Body of pancreas (tissue), 4 donors: ENCODE data around the gene HEXD. TPM values are rescaled to one million over a fixed set of nuclear protein-coding genes. Genes with fewer than 3 reads are reported as not detected.
A peak's percentile ranks its signal among the peaks of the same experiment; 100 is the strongest.

ENCODE experiments used
- ATAC-seq: fragments of 150-250 bp; one replicate; pipeline ENCODE4 v1.9.1; 2016
- DNase-seq, 4 donors: peaks; one replicate each; pipeline ENCODE4 v3.0.0-alpha.2; 2019
- H3K27ac ChIP-seq, 4 donors: fragments of 200-600 bp; sonication (generic); 1 replicate in 3 of 4; 2 replicates in 1 of 4; pipeline versions ENCODE4 v1.5.1 to v1.6.1; 2016 to 2019; ENCODE audit warnings: mild to moderate bottlenecking in 1 of 4, mixed read lengths in 1 of 4, moderate library complexity in 1 of 4
- H3K27me3 ChIP-seq, 2 donors: fragments of 200-600 bp; sonication (generic); one replicate each; pipeline ENCODE4 v1.6.0; 2016; ENCODE audit warnings: mild to moderate bottlenecking in 1 of 2
- H3K36me3 ChIP-seq, 2 donors: fragments of 200-600 bp; sonication (generic); replicated peaks in 1 of 2; 2 replicates each; pipeline ENCODE4 v1.5.1; 2016; ENCODE audit warnings: low read depth in 2 of 2; ENCODE audit not compliant: insufficient read depth in 1 of 2
- H3K4me1 ChIP-seq: fragments of 200-600 bp; sonication (generic); one replicate; pipeline ENCODE4 v1.6.0; 2016
- H3K4me3 ChIP-seq, 2 donors: fragments of 200-600 bp; sonication (generic); 1 replicate in 1 of 2; 2 replicates in 1 of 2; pipeline ENCODE4 v1.5.1; 2016 to 2019
- H3K9me3 ChIP-seq, 3 donors: fragments of 200-600 bp; sonication (generic); 1 replicate in 2 of 3; 2 replicates in 1 of 3; pipeline ENCODE4 v1.5.1; 2016
- POLR2A ChIP-seq, 3 donors: fragments of 450-650 bp; IDR thresholded peaks; one replicate each; pipeline ENCODE4 v1.6.1; 2016; ENCODE audit warnings: antibody characterized with exemption in 3 of 3, mild to moderate bottlenecking in 2 of 3
- WGBS, 2 donors: methylation state at CpG; one replicate each; pipeline ENCODE4 v1.1.5; 2017; 5-methylcytosine and 5-hydroxymethylcytosine counted together
- intact Hi-C: fragments of 100-400 bp; cut with DNase I; formaldehyde crosslinking; loops from one replicate; pipeline ENCODE4 v1.15.1; 2023
- total RNA-seq, 2 donors: library from RNA; depleted of rRNA; stranded (reverse); fragments of >200 nt; gene quantifications; one replicate each; pipeline ENCODE4 v1.1.0, GENCODE V29; 2016
- TF ChIP-seq, protein P1 (sequence below), 7 experiments: fragments of 450-650 bp in 4 of 7; fragments of 200-600 bp in 3 of 7; sonication (generic) in 3 of 7; IDR thresholded peaks; one replicate each; pipeline ENCODE4 v1.5.1; 2016 to 2019; ENCODE audit warnings: antibody characterized with exemption in 7 of 7

Gene HEXD
- total RNA-seq, 2 donors from 2014 or later, result 54.7 to 188 TPM

DNA sequence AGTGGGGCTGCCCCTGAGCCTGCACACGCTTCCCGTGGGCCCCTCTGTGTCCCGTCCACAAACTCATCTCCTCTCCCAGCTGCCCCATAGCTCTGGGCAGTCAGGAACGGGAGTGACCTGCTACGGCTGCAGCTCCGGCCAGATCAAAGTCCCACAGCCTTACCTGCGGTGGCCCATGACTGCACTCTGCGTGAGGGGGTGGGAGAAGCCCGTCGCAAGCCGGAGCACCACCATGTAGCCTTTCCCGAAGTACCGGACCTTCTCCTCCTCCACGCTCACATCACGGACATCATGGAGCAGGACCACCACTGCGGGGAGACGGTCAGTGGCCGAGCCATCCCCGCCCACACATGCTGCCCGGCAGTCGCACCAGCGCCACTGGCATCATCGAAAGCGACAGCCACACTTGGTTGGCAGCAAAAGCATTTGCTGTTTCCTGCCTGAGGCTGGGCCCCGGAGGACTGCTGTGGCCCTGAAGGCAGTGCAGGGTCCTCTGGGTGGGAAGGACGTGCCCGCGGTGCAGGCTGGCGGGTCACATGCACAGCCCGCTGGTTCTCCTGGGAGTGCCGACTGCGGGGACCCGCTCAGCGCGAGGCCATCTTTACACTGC lies 26.2 kb downstream of the HEXD start:
- TF ChIP-seq, protein P1, sequence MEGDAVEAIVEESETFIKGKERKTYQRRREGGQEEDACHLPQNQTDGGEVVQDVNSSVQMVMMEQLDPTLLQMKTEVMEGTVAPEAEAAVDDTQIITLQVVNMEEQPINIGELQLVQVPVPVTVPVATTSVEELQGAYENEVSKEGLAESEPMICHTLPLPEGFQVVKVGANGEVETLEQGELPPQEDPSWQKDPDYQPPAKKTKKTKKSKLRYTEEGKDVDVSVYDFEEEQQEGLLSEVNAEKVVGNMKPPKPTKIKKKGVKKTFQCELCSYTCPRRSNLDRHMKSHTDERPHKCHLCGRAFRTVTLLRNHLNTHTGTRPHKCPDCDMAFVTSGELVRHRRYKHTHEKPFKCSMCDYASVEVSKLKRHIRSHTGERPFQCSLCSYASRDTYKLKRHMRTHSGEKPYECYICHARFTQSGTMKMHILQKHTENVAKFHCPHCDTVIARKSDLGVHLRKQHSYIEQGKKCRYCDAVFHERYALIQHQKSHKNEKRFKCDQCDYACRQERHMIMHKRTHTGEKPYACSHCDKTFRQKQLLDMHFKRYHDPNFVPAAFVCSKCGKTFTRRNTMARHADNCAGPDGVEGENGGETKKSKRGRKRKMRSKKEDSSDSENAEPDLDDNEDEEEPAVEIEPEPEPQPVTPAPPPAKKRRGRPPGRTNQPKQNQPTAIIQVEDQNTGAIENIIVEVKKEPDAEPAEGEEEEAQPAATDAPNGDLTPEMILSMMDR (IDR thresholded peaks at IDR 0.05), result no peak
- TF ChIP-seq POLR2A (IDR thresholded peaks at IDR 0.05), result no peak
- Histone ChIP-seq H3K27ac (peak overlapping the region in 3 of 4 donors; percentile 16 to 40 (median 38)), H3K36me3 (no peaks in the 10 kb centered on the region), H3K27me3 (no peaks in the 10 kb centered on the region), H3K4me3 (no peak overlapping the region), H3K9me3 (no peaks in the 10 kb centered on the region), H3K4me1 (peaks cover 44% of the 10 kb centered on the region)
- DNase-seq (peak in 1 of 4 donors; percentile 16), ATAC-seq (no peak)
- 88% methylated on average over 17 to 34 of the region's 35 CpGs for WGBS, 2 donors
- intact Hi-C loops, result no loop called here

DNA sequence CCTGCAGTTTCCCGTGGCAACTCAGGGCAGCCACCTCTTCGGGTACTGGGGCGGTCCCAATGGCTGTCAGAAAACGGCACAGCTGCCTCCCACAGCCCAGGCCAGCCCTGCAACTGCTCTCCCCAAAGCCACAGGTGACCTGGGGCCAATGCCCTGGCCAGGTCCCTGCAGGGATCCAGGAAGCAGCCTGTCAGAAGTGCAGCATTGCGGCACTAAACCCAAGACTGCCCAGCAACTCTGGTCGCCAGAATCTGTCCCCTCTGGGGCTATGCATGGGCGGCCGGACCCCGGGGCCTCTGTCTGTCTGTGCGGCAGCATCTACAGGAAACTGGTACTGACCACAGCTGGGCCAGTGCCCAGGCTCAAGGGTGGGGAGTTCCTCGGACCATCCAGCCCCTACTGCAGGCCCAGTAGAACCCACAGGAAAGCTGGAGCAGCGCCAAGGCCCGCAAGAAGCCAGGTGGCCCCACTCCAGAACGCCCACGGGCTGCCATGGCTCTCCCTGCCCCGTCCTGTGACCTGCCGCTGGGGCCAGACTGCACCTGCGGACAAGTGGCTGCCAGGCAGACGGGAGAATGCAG lies 26.9 kb downstream of the HEXD start:
- Histone ChIP-seq H3K27ac (peak overlapping the region in 3 of 4 donors; percentile 10 to 27 (median 17)), H3K27me3 (no peaks in the 10 kb centered on the region), H3K36me3 (no peaks in the 10 kb centered on the region), H3K4me1 (peaks cover 50% of the 10 kb centered on the region), H3K4me3 (no peak overlapping the region), H3K9me3 (no peaks in the 10 kb centered on the region)
- WGBS, 2 donors, result 50% methylated on average over 3 to 17 of the region's 19 CpGs
- no peak for ATAC-seq
- intact Hi-C loops, result no loop called here
- TF ChIP-seq, protein P1 (IDR thresholded peaks at IDR 0.05), result no peak
- TF ChIP-seq POLR2A (IDR thresholded peaks at IDR 0.05), result no peak
- DNase-seq, result peak; percentile 34 to 59 (median 42)

DNA sequence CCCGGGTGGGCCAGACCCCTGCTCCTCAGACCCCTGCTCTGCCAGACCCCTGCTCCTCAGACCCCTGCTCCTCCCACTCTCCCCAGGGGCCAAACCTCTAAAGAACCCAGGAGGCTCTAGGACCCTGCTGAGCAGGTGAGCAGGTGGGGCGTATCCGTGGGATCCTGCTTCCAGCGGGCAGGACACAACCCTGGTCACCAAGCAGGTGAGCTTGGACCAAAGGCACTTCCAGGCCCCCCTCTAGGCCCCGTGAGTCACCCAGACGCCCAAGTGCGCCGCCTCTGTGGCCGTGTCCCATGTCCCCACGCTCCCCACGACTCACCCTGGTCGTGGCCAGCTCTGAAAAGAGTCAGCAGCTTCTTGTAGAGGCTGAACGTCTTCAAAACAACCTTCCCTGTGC lies 27.4 kb downstream of the HEXD start:
- Histone ChIP-seq H3K27ac (peak overlapping the region in 2 of 4 donors; percentile 10 to 27), H3K4me3 (no peak overlapping the region), H3K4me1 (peaks cover 52% of the 10 kb centered on the region), H3K27me3 (no peaks in the 10 kb centered on the region), H3K36me3 (no peaks in the 10 kb centered on the region), H3K9me3 (no peaks in the 10 kb centered on the region)
- DNase-seq, result no peak
- no peak for ATAC-seq
- 20 to 70% methylated on average over 1 to 13 of the region's 13 CpGs for WGBS, 2 donors
- intact Hi-C loops, result no loop called here
- TF ChIP-seq, protein P1 (IDR thresholded peaks at IDR 0.05), result no peak
- TF ChIP-seq POLR2A (IDR thresholded peaks at IDR 0.05), result no peak

DNA sequence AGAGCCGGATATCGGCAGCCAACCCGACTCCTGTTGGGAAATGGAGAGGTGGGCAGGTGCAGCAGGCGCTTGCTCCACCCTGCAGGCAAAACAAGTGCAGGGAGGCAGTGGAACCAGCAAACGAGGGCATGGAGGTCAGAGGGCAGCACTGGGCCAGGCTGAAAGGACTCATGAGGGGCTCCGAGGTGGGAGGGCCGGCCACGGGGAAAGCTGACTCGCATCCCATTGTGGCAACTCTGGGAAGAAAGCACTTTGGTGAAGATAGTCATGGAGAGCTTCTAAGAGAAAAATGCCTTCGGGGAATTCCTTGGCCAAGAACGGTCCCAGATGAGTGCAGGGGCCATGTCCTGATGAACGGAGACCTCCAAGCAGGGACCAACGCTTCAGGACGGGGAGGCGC lies 28.0 kb downstream of the HEXD start:
- Histone ChIP-seq H3K4me1 (peaks cover 53% of the 10 kb centered on the region), H3K4me3 (no peak overlapping the region), H3K9me3 (no peaks in the 10 kb centered on the region), H3K36me3 (no peaks in the 10 kb centered on the region), H3K27ac (no peak overlapping the region), H3K27me3 (no peaks in the 10 kb centered on the region)
- ATAC-seq (no peak), DNase-seq (no peak)
- intact Hi-C loops, result no loop called here
- 87 to 92% methylated on average over 12 to 15 of the region's 15 CpGs for WGBS, 2 donors
- no peak for TF ChIP-seq POLR2A (IDR thresholded peaks at IDR 0.05)
- TF ChIP-seq, protein P1 (IDR thresholded peaks at IDR 0.05), result no peak

DNA sequence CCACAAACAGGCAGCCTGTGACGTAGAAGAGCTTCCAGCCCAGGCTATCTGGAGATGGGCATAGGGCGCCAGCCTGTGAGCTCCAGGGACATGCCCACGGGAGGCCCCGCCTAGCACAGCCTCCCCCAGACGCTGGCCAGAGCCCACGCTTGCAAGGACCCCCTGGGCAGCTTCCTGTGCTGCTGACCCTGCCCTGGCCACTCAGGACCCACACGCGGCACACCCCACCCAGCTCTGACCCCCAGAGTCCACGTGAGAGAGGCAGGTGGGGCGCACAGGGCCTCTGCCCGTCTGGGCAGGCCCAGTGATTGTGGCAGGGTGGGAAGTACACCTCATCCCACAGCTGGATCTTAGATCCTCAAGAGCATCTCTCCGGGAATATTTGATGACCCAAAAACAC lies 28.5 kb downstream of the HEXD start:
- TF ChIP-seq, protein P1 (IDR thresholded peaks at IDR 0.05), result no peak
- no peak for TF ChIP-seq POLR2A (IDR thresholded peaks at IDR 0.05)
- DNase-seq, result no peak
- Histone ChIP-seq H3K9me3 (no peaks in the 10 kb centered on the region), H3K27ac (no peak overlapping the region), H3K36me3 (no peaks in the 10 kb centered on the region), H3K4me3 (no peak overlapping the region), H3K4me1 (peaks cover 58% of the 10 kb centered on the region), H3K27me3 (no peaks in the 10 kb centered on the region)
- 70 to 80% methylated on average over 1 to 12 of the region's 12 CpGs for WGBS, 2 donors
- intact Hi-C loops, result no loop called here
- ATAC-seq, result no peak
